ENCODE measurements around the gene HDAC2.

The HDAC2 gene

DNA sequence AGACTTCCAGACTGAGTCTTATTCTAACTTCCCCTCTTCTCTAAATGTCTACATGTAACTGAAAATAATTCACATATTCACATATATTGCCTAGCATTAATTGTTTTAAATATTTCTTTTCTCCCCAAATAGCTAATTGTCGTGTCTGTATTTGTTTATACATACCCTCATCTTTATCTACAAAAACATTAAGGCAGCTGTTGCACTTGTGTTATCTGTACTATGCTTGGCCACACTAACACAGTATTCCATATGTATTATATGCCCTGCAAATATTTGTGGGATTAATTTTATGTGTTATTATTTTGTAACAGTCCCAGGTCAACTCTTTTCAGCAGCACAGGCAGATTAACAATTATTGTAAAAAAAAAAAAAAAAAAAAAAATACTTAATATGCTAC lies 11.7 kb downstream of the HDAC2 start:
- no peak for TF ChIP-seq EP300 (IDR thresholded peaks at IDR 0.05; ENCODE audit: borderline replicate concordance)
- no peak for TF ChIP-seq YY1 (IDR thresholded peaks at IDR 0.05; ENCODE audit: low read depth)
- no peak for TF ChIP-seq TCF12 (IDR thresholded peaks at IDR 0.05; ENCODE audit: low read depth)
- no peak for TF ChIP-seq CREB1 (IDR thresholded peaks at IDR 0.05; ENCODE audit: low read depth)
- no peak for TF ChIP-seq FOXM1 (IDR thresholded peaks at IDR 0.05; ENCODE audit: borderline replicate concordance, low read depth)
- TF ChIP-seq TAF1 (IDR thresholded peaks at IDR 0.05; ENCODE audit: low read depth), result no peak
- no peak for TF ChIP-seq CEBPB (IDR thresholded peaks at IDR 0.05)
- TF ChIP-seq TEAD4 (IDR thresholded peaks at IDR 0.05), result no peak
- TF ChIP-seq, protein P1, sequence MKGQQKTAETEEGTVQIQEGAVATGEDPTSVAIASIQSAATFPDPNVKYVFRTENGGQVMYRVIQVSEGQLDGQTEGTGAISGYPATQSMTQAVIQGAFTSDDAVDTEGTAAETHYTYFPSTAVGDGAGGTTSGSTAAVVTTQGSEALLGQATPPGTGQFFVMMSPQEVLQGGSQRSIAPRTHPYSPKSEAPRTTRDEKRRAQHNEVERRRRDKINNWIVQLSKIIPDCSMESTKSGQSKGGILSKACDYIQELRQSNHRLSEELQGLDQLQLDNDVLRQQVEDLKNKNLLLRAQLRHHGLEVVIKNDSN (IDR thresholded peaks at IDR 0.05), result no peak

DNA sequence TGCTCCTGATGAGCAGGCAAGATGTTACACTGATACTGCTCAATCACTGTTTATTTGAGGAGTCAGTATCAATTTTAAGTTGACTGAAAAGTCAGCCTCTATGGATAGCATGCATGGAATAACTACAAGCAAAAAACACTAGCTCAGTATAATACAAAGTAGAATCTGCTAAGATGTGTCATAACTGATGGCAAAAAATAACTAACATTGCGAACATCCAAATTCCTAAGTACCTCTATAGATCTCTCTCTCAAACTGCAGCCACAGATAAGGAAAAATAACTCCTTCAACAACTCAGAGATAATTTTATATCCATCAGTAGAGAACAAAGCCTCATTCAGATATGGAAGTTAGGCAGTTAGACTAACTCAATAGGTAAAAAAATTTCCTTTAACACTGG lies 16.3 kb downstream of the HDAC2 start:
- TF ChIP-seq CREB1 (IDR thresholded peaks at IDR 0.05; ENCODE audit: low read depth), result no peak

DNA sequence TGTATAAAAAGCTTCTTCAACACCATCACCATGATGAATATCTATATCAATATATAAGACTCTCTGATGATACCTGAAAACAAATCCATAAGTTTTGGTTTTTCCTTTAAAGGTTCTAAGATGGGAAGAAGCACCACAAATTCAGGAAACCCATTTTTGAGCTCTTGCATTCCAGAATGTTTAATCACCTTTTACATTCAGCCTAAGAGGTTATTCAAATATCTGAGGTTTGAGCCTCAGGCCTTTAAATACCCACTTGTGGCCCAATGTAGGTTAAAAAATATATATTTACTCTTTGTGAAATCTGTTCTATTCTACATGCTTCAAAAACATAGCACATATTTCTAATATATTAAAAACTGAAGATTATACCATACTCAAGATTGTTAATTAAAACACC lies 17.6 kb downstream of the HDAC2 start:
- no peak for TF ChIP-seq TEAD4 (IDR thresholded peaks at IDR 0.05)
- TF ChIP-seq CREB1 (IDR thresholded peaks at IDR 0.05; ENCODE audit: low read depth), result no peak
- TF ChIP-seq EGR1 (IDR thresholded peaks at IDR 0.05), result no peak
- TF ChIP-seq NFIC (IDR thresholded peaks at IDR 0.05), result no peak
- TF ChIP-seq CEBPB (IDR thresholded peaks at IDR 0.05), result no peak
- no peak for TF ChIP-seq FOXM1 (IDR thresholded peaks at IDR 0.05; ENCODE audit: borderline replicate concordance, low read depth)
- TF ChIP-seq ZBTB7A (IDR thresholded peaks at IDR 0.05; ENCODE audit: low read depth), result no peak
- no peak for TF ChIP-seq EP300 (IDR thresholded peaks at IDR 0.05; ENCODE audit: borderline replicate concordance)
- TF ChIP-seq YY1 (IDR thresholded peaks at IDR 0.05; ENCODE audit: low read depth), result no peak
- TF ChIP-seq TAF1 (IDR thresholded peaks at IDR 0.05; ENCODE audit: low read depth), result no peak
- no peak for TF ChIP-seq RAD21 (IDR thresholded peaks at IDR 0.05; ENCODE audit: low read depth)
- TF ChIP-seq, protein P1 (IDR thresholded peaks at IDR 0.05), result no peak
- TF ChIP-seq, protein P2, sequence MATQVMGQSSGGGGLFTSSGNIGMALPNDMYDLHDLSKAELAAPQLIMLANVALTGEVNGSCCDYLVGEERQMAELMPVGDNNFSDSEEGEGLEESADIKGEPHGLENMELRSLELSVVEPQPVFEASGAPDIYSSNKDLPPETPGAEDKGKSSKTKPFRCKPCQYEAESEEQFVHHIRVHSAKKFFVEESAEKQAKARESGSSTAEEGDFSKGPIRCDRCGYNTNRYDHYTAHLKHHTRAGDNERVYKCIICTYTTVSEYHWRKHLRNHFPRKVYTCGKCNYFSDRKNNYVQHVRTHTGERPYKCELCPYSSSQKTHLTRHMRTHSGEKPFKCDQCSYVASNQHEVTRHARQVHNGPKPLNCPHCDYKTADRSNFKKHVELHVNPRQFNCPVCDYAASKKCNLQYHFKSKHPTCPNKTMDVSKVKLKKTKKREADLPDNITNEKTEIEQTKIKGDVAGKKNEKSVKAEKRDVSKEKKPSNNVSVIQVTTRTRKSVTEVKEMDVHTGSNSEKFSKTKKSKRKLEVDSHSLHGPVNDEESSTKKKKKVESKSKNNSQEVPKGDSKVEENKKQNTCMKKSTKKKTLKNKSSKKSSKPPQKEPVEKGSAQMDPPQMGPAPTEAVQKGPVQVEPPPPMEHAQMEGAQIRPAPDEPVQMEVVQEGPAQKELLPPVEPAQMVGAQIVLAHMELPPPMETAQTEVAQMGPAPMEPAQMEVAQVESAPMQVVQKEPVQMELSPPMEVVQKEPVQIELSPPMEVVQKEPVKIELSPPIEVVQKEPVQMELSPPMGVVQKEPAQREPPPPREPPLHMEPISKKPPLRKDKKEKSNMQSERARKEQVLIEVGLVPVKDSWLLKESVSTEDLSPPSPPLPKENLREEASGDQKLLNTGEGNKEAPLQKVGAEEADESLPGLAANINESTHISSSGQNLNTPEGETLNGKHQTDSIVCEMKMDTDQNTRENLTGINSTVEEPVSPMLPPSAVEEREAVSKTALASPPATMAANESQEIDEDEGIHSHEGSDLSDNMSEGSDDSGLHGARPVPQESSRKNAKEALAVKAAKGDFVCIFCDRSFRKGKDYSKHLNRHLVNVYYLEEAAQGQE (IDR thresholded peaks at IDR 0.05; ENCODE audit: low read depth), result no peak
- TF ChIP-seq, protein P3, sequence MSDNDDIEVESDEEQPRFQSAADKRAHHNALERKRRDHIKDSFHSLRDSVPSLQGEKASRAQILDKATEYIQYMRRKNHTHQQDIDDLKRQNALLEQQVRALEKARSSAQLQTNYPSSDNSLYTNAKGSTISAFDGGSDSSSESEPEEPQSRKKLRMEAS (IDR thresholded peaks at IDR 0.05), result no peak
- TF ChIP-seq TCF12 (IDR thresholded peaks at IDR 0.05; ENCODE audit: low read depth), result no peak

DNA sequence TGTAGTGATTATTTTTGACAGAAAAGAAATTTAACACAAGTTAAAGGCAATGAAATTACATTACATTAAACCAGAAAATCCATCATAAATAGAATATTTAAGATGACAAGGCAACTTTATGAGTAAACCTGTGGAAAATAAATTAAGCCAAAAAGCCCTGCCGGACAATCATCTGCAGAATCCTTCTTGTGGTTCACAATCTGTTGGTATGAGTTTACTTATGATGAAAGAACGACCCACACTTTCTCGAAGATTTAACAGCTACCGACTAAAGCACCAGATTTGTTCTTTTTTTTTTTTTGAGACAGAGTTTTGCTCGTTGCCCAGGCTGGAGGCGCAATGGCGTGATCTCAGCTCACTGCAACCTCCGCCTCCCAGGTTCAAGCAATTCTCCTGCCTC lies 21.4 kb downstream of the HDAC2 start:
- TF ChIP-seq FOXM1 (IDR thresholded peaks at IDR 0.05; ENCODE audit: borderline replicate concordance, low read depth), result no peak
- no peak for TF ChIP-seq NFIC (IDR thresholded peaks at IDR 0.05)
- TF ChIP-seq TAF1 (IDR thresholded peaks at IDR 0.05; ENCODE audit: low read depth), result no peak
- no peak for TF ChIP-seq TCF12 (IDR thresholded peaks at IDR 0.05; ENCODE audit: low read depth)
- TF ChIP-seq, protein P3 (IDR thresholded peaks at IDR 0.05), result no peak
- TF ChIP-seq, protein P2 (IDR thresholded peaks at IDR 0.05; ENCODE audit: low read depth), result no peak
- no peak for TF ChIP-seq EP300 (IDR thresholded peaks at IDR 0.05; ENCODE audit: borderline replicate concordance)
- no peak for TF ChIP-seq CEBPB (IDR thresholded peaks at IDR 0.05)

DNA sequence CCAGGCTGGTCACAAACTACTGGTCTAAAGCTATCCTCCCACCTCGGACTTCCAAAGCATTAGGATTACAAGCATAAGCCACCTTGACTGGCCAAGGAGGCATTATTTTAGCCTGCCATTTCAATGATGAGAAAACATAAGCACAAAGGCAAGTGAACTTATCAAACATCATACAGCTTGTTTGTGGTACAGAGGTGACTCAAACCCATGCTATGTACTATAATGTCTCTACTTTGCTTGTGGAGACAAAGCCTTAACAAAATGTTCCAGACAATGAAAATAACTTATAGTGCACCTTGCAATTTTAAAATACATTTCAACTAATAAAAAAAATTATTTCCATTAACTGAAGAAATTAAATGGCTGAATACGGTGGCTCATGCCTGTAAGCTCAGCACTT lies 26.2 kb downstream of the HDAC2 start:
- TF ChIP-seq CEBPB (IDR thresholded peaks at IDR 0.05), result no peak
- no peak for TF ChIP-seq CREB1 (IDR thresholded peaks at IDR 0.05; ENCODE audit: low read depth)
- no peak for TF ChIP-seq FOXM1 (IDR thresholded peaks at IDR 0.05; ENCODE audit: borderline replicate concordance, low read depth)
- TF ChIP-seq, protein P3 (IDR thresholded peaks at IDR 0.05), result no peak
- TF ChIP-seq ZBTB7A (IDR thresholded peaks at IDR 0.05; ENCODE audit: low read depth), result no peak
- TF ChIP-seq TCF12 (IDR thresholded peaks at IDR 0.05; ENCODE audit: low read depth), result no peak
- TF ChIP-seq EGR1 (IDR thresholded peaks at IDR 0.05), result no peak
- TF ChIP-seq RAD21 (IDR thresholded peaks at IDR 0.05; ENCODE audit: low read depth), result no peak
- TF ChIP-seq TEAD4 (IDR thresholded peaks at IDR 0.05), result no peak
- no peak for TF ChIP-seq YY1 (IDR thresholded peaks at IDR 0.05; ENCODE audit: low read depth)
- no peak for TF ChIP-seq NFIC (IDR thresholded peaks at IDR 0.05)
- TF ChIP-seq, protein P1 (IDR thresholded peaks at IDR 0.05), result no peak
- TF ChIP-seq, protein P2 (IDR thresholded peaks at IDR 0.05; ENCODE audit: low read depth), result no peak
- no peak for TF ChIP-seq EP300 (IDR thresholded peaks at IDR 0.05; ENCODE audit: borderline replicate concordance)
